GM18498 (cell line): ENCODE results near the gene NPS.

ENCODE experiments used
- ATAC-seq: cut with Tn5 transposase; IDR thresholded peaks from one replicate; pipeline ENCODE4 v1.9.1; 2021; ENCODE audit warnings: mild to moderate bottlenecking, moderate library complexity; ENCODE audit not compliant: unreplicated experiment

NPS gene

GRCh38 chr10:127549009-127549408 is at the start of gene NPS:
NPS (plus strand) TSS chr10:127549309; CDS start chr10:127549369, 60 bp downstream.
- no peak for ATAC-seq

GRCh38 chr10:127500127-127500526 is 49.0 kb upstream of the NPS start:
- ATAC-seq, result no peak

GRCh38 chr10:127506094-127506493 is 43.0 kb upstream of the NPS start:
- ATAC-seq, result no peak

GRCh38 chr10:127522298-127522697 is 26.8 kb upstream of the NPS start:
- ATAC-seq, result no peak

GRCh38 chr10:127523476-127523875 is 25.6 kb upstream of the NPS start:
- ATAC-seq, result no peak

GRCh38 chr10:127524229-127524628 is 24.9 kb upstream of the NPS start:
- ATAC-seq, result no peak

GRCh38 chr10:127524908-127525665 is 24.0 kb upstream of the NPS start:
- no peak for ATAC-seq

GRCh38 chr10:127525686-127526085 is 23.4 kb upstream of the NPS start:
- ATAC-seq, result no peak

GRCh38 chr10:127526161-127526560 is 22.9 kb upstream of the NPS start:
- ATAC-seq, result no peak

GRCh38 chr10:127527320-127527719 is 21.8 kb upstream of the NPS start:
- no peak for ATAC-seq

- ATAC-seq, result no peak
Observed at GRCh38 chr10:127527891-127528290, 21.2 kb upstream of the NPS start.

- ATAC-seq, result no peak
Observed at GRCh38 chr10:127532193-127532592, 16.9 kb upstream of the NPS start.

- no peak for ATAC-seq
Observed at GRCh38 chr10:127532659-127533058, 16.4 kb upstream of the NPS start.

GRCh38 chr10:127534074-127534473 is 15.0 kb upstream of the NPS start:
- no peak for ATAC-seq

- no peak for ATAC-seq
Observed at GRCh38 chr10:127534496-127534895, 14.6 kb upstream of the NPS start.

- no peak for ATAC-seq
Observed at GRCh38 chr10:127535802-127536515, 13.2 kb upstream of the NPS start.

GRCh38 chr10:127536972-127537760 is 11.9 kb upstream of the NPS start:
- no peak for ATAC-seq

- ATAC-seq, result no peak
Observed at GRCh38 chr10:127537924-127538323, 11.2 kb upstream of the NPS start.

- no peak for ATAC-seq
Observed at GRCh38 chr10:127548022-127548421, 1.1 kb upstream of the NPS start.

- no peak for ATAC-seq
Observed at GRCh38 chr10:127550861-127551260, 1.8 kb downstream of the NPS start.

- ATAC-seq, result no peak
Observed at GRCh38 chr10:127552446-127552845, 3.3 kb downstream of the NPS start.

GRCh38 chr10:127553417-127553816 is 4.3 kb downstream of the NPS start:
- ATAC-seq, result no peak
